H1 (cell line): ENCODE data around the gene LY6G6D. TPM values are rescaled to one million over a fixed set of nuclear protein-coding genes. Genes with fewer than 3 reads are reported as not detected.

Experiments
- CHD7 ChIP-seq: fragments of 300-600 bp; sonication (generic); IDR thresholded peaks from 2 replicates; pipeline ENCODE4 v1.7.1; 2012; ENCODE audit warnings: low read length, moderate library complexity, mild to moderate bottlenecking, inconsistent platforms; ENCODE audit not compliant: insufficient replicate concordance
- SAP30 ChIP-seq: fragments of 300-600 bp; sonication (generic); IDR thresholded peaks from 2 replicates; pipeline ENCODE4 v1.7.1; 2012; ENCODE audit warnings: low read length, moderate library complexity, mild to moderate bottlenecking, inconsistent platforms; ENCODE audit not compliant: insufficient read depth, insufficient replicate concordance
- polyA plus RNA-seq, 7 experiments: library from polyadenylated mRNA; depleted of rRNA in 3 of 7; stranded (reverse) in 5 of 7; unstranded in 2 of 7; fragments of >200 nt in 5 of 7; fragments of 200-250 nt in 2 of 7; gene quantifications; 1 replicate in 5 of 7; 2 replicates in 1 of 7; 4 replicates in 1 of 7; pipeline versions ENCODE4 v1.2.1 to v1.2.3, GENCODE V29; 2011 to 2013; ENCODE audit warnings: missing spikeins in 2 of 7, mixed read lengths in 2 of 7
- total RNA-seq: library from RNA; stranded (reverse); fragmentation: NEBNext Ultra II Directional; extraction: Animal tissue kit (Norgen Biotek cat#: 25700); gene quantifications from 2 replicates; pipeline ENCODE4 v1.2.1, GENCODE V29; 2021

LY6G6D gene
- total and polyA plus RNA-seq, 2 of the 8 experiments (the other 6 are each of a cell fraction or from before 2014, with no cell fraction given) = 1.8 TPM; not detected in 1

GRCh38 chr6:31760790-31761189 lies 45.6 kb downstream of the LY6G6D start (continued):
- TF ChIP-seq CHD7 (no peak), SAP30 (no peak)
- TF ChIP-seq, all 59 proteins: peak for 0
